NB4 (cell line): ENCODE results near the gene RAD51B.

Experiments
- DNase-seq: peaks from one replicate; pipeline ENCODE4 v3.0.0; 2010; ENCODE audit warnings: low read depth
- H3K4me3 ChIP-seq: one replicate; pipeline ENCODE4 v1.5.1; 2011; ENCODE audit warnings: mild to moderate bottlenecking, low read depth, low read length, moderate library complexity
- CTCF ChIP-seq: IDR thresholded peaks from one replicate; pipeline ENCODE4 v1.5.1; 2012; ENCODE audit warnings: low read depth, low read length
- MAX ChIP-seq: IDR thresholded peaks from 2 replicates; pipeline ENCODE4 v1.6.1; 2011; ENCODE audit warnings: low read depth, low read length
- MYC ChIP-seq: IDR thresholded peaks from 2 replicates; pipeline ENCODE4 v1.6.1; 2011; ENCODE audit warnings: low read depth, low read length
- POLR2A ChIP-seq: IDR thresholded peaks from 2 replicates; pipeline ENCODE4 v1.6.1; 2011; ENCODE audit warnings: mild to moderate bottlenecking; ENCODE audit not compliant: insufficient read length; ENCODE audit errors: extremely low read depth

Gene RAD51B

GRCh38 chr14:68291820-68292219 lies 472.2 kb downstream of the RAD51B start:
- no peak overlapping the region for H3K4me3 ChIP-seq
- TF ChIP-seq MAX (no peak), CTCF (no peak), POLR2A (no peak), MYC (no peak)
- no peak for DNase-seq

GRCh38 chr14:68292441-68293215 lies 473.0 kb downstream of the RAD51B start:
- no peak for TF ChIP-seq CTCF
- TF ChIP-seq MYC, result no peak
- TF ChIP-seq MAX, result no peak
- no peak for TF ChIP-seq POLR2A
- no peak for DNase-seq
- H3K4me3 ChIP-seq, result no peak overlapping the region

- no peak for DNase-seq
- no peak overlapping the region for H3K4me3 ChIP-seq
- no peak for TF ChIP-seq MAX
- TF ChIP-seq POLR2A, result no peak
- TF ChIP-seq CTCF, result no peak
- TF ChIP-seq MYC, result no peak
Measured at GRCh38 chr14:68293404-68293803, 473.8 kb downstream of the RAD51B start.

- no peak overlapping the region for H3K4me3 ChIP-seq
- no peak for DNase-seq
- TF ChIP-seq MAX, result no peak
- TF ChIP-seq POLR2A, result no peak
- TF ChIP-seq CTCF, result no peak
- TF ChIP-seq MYC, result no peak
Measured at GRCh38 chr14:68295316-68295816, 475.8 kb downstream of the RAD51B start.

- DNase-seq, result no peak
- H3K4me3 ChIP-seq, result no peak overlapping the region
- no peak for TF ChIP-seq POLR2A
- no peak for TF ChIP-seq MYC
- no peak for TF ChIP-seq CTCF
- no peak for TF ChIP-seq MAX
Measured at GRCh38 chr14:68297039-68297438, 477.5 kb downstream of the RAD51B start.
